Stomach (tissue), 4 donors: ENCODE data around the gene SLC16A10.

Experiments
- POLR2AphosphoS5 ChIP-seq, 3 donors: sonication (generic); formaldehyde crosslinking; IDR thresholded peaks; one replicate each; pipeline ENCODE4 v1.6.1; 2016; ENCODE audit warnings: antibody characterized with exemption in 3 of 3
- TF ChIP-seq, protein P1 (sequence below), 7 experiments: fragments of 450-650 bp in 4 of 7; fragments of 200-600 bp in 3 of 7; sonication (generic) in 3 of 7; IDR thresholded peaks; one replicate each; pipeline ENCODE4 v1.5.1; 2016 to 2019; ENCODE audit warnings: antibody characterized with exemption in 7 of 7, control low read depth in 2 of 7, mild to moderate bottlenecking in 1 of 7

DNA sequence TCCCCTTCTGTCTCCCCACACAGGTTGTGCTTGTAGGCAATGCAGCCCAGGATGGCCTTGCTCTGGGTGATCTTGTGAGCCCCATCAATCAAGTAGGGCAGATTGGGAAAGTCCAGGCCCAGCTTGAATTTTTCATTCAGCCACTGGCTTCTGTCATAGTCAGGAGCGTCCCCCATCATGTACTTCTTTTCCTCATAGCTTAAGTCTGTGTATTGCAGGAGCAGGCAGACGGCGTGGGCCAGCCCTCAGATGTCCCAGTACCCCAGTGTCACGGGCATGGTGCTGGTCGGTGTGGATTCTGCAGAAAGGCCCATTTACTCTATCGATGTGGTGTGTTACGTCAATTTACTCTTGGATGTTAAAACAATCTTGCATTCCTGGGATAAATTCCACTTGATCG lies 40.1 kb upstream of the SLC16A10 start:
- TF ChIP-seq, protein P1, sequence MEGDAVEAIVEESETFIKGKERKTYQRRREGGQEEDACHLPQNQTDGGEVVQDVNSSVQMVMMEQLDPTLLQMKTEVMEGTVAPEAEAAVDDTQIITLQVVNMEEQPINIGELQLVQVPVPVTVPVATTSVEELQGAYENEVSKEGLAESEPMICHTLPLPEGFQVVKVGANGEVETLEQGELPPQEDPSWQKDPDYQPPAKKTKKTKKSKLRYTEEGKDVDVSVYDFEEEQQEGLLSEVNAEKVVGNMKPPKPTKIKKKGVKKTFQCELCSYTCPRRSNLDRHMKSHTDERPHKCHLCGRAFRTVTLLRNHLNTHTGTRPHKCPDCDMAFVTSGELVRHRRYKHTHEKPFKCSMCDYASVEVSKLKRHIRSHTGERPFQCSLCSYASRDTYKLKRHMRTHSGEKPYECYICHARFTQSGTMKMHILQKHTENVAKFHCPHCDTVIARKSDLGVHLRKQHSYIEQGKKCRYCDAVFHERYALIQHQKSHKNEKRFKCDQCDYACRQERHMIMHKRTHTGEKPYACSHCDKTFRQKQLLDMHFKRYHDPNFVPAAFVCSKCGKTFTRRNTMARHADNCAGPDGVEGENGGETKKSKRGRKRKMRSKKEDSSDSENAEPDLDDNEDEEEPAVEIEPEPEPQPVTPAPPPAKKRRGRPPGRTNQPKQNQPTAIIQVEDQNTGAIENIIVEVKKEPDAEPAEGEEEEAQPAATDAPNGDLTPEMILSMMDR (IDR thresholded peaks at IDR 0.05), result no peak
- TF ChIP-seq POLR2AphosphoS5 (IDR thresholded peaks at IDR 0.05), result no peak
